Common myeloid progenitor, CD34-positive (primary cell): ENCODE data around the gene AKAP4.

Source experiments
- CTCF ChIA-PET: fragments of 350-600 bp; sonication (Branson Sonifier 250); formaldehyde crosslinking; loops from one replicate; lab custom pipeline; 2021; ENCODE audit warnings: antibody characterized with exemption; lab: Charles Lee
- POLR2A ChIA-PET: fragments of 350-600 bp; sonication (Branson Sonifier 250); formaldehyde crosslinking; loops from one replicate; lab custom pipeline; 2021; ENCODE audit warnings: antibody characterized with exemption; lab: Charles Lee
- DNase-seq, 3 donors: peaks; one replicate each; pipeline versions ENCODE4 v3.0.0 to v3.0.0-alpha.2; 2013
- H3K27ac ChIP-seq, 2 experiments: 1 replicate in 1 of 2; 2 replicates in 1 of 2; pipeline ENCODE4 v1.7.0; 2013; ENCODE audit warnings: inconsistent platforms in 2 of 2, low read length in 2 of 2, mild to moderate bottlenecking in 2 of 2, low read depth in 1 of 2, moderate library complexity in 1 of 2; ENCODE audit not compliant: severe bottlenecking in 2 of 2, insufficient read depth in 1 of 2, poor library complexity in 1 of 2
- H3K27me3 ChIP-seq, 5 experiments: replicated peaks in 2 of 5; 1 replicate in 3 of 5; 2 replicates in 2 of 5; pipeline versions ENCODE4 v1.6.1 to v1.7.0; 2013; ENCODE audit warnings: low read length in 4 of 5, mild to moderate bottlenecking in 2 of 5, moderate library complexity in 2 of 5, inconsistent platforms in 1 of 5; ENCODE audit not compliant: insufficient read depth in 5 of 5, control insufficient read depth in 4 of 5
- H3K36me3 ChIP-seq, 4 experiments: 1 replicate in 2 of 4; 2 replicates in 2 of 4; pipeline versions ENCODE4 v1.6.1 to v1.7.0; 2013; ENCODE audit warnings: low read length in 3 of 4, control low read depth in 1 of 4, mild to moderate bottlenecking in 1 of 4; ENCODE audit not compliant: control insufficient read depth in 4 of 4, insufficient read depth in 4 of 4
- H3K4me1 ChIP-seq, 4 experiments: 1 replicate in 3 of 4; 2 replicates in 1 of 4; pipeline versions ENCODE4 v1.6.1 to v1.7.1; 2013; ENCODE audit warnings: low read length in 3 of 4, mild to moderate bottlenecking in 3 of 4, control low read depth in 1 of 4, inconsistent platforms in 1 of 4, moderate library complexity in 1 of 4; ENCODE audit not compliant: control insufficient read depth in 4 of 4, insufficient read depth in 4 of 4; ENCODE audit errors: control extremely low read depth in 1 of 4
- H3K4me3 ChIP-seq, 7 experiments: 1 replicate in 4 of 7; 2 replicates in 3 of 7; pipeline versions ENCODE4 v1.5.1 to v1.7.0; 2013; ENCODE audit warnings: mild to moderate bottlenecking in 7 of 7, low read length in 6 of 7, moderate library complexity in 6 of 7, inconsistent platforms in 2 of 7, low read depth in 2 of 7, control low read depth in 1 of 7; ENCODE audit not compliant: insufficient read depth in 4 of 7, control insufficient read depth in 1 of 7; ENCODE audit errors: extremely low read depth in 1 of 7
- H3K9me3 ChIP-seq, 5 experiments: 1 replicate in 4 of 5; 2 replicates in 1 of 5; pipeline versions ENCODE4 v1.6.1 to v1.7.1; 2013; ENCODE audit warnings: low read length in 4 of 5, mild to moderate bottlenecking in 2 of 5, inconsistent platforms in 1 of 5, low read depth in 1 of 5, moderate library complexity in 1 of 5; ENCODE audit not compliant: control insufficient read depth in 4 of 5, insufficient read depth in 2 of 5; ENCODE audit errors: control extremely low read depth in 1 of 5
- WGBS: methylation state at CpG from one replicate; pipeline ENCODE4 v1.1.5; 2013; ENCODE audit not compliant: insufficient coverage; 5-methylcytosine and 5-hydroxymethylcytosine counted together

AKAP4 gene

GRCh38 chrX:50165727-50166126 lies 35.1 kb downstream of the AKAP4 start:
- no peak overlapping the region for H3K27ac ChIP-seq
- no peak for DNase-seq
- no peaks in the 10 kb centered on the region for H3K36me3 ChIP-seq
- WGBS, result 67% methylated on average over 3 of the region's 5 CpGs
- ChIA-PET CTCF (interaction anchor here (0.9 kb wide), 1 partner anchor 58 kb away, joined by 3 read pairs; no protein-coding TSS in a partner anchor), POLR2A (interaction anchor here (0.5 kb wide), 1 partner anchor 1522 kb away, joined by 4 read pairs; no protein-coding TSS in a partner anchor)
- H3K4me1 ChIP-seq, result no peaks in the 10 kb centered on the region
- H3K27me3 ChIP-seq, result no peaks in the 10 kb centered on the region
- no peaks in the 10 kb centered on the region for H3K9me3 ChIP-seq
- no peak overlapping the region for H3K4me3 ChIP-seq

GRCh38 chrX:50161127-50161526 lies 39.7 kb downstream of the AKAP4 start:
- H3K36me3 ChIP-seq, result no peaks in the 10 kb centered on the region
- DNase-seq, result no peak
- H3K27me3 ChIP-seq, result no peaks in the 10 kb centered on the region
- WGBS, result 67% methylated on average over 1 of the region's 3 CpGs
- POLR2A ChIA-PET, result no interaction called here
- H3K27ac ChIP-seq, result no peak overlapping the region
- no peaks in the 10 kb centered on the region for H3K9me3 ChIP-seq
- H3K4me1 ChIP-seq, result peaks cover 0 to 8% (median 3%) of the 10 kb centered on the region in 4 experiments
- H3K4me3 ChIP-seq, result no peak overlapping the region
- CTCF ChIA-PET, result no interaction called here

GRCh38 chrX:50158593-50158992 lies 42.2 kb downstream of the AKAP4 start:
- no peak overlapping the region for H3K27ac ChIP-seq
- no peak for DNase-seq
- POLR2A ChIA-PET, result no interaction called here
- peaks cover 0 to 4% (median 0%) of the 10 kb centered on the region in 5 experiments for H3K9me3 ChIP-seq
- H3K4me1 ChIP-seq, result peaks cover 0 to 8% (median 3%) of the 10 kb centered on the region in 4 experiments
- CTCF ChIA-PET, result no interaction called here
- H3K36me3 ChIP-seq, result no peaks in the 10 kb centered on the region
- WGBS, result no CpG with 5 or more reads among the region's 1 CpG
- no peak overlapping the region for H3K4me3 ChIP-seq
- no peaks in the 10 kb centered on the region for H3K27me3 ChIP-seq

DNA sequence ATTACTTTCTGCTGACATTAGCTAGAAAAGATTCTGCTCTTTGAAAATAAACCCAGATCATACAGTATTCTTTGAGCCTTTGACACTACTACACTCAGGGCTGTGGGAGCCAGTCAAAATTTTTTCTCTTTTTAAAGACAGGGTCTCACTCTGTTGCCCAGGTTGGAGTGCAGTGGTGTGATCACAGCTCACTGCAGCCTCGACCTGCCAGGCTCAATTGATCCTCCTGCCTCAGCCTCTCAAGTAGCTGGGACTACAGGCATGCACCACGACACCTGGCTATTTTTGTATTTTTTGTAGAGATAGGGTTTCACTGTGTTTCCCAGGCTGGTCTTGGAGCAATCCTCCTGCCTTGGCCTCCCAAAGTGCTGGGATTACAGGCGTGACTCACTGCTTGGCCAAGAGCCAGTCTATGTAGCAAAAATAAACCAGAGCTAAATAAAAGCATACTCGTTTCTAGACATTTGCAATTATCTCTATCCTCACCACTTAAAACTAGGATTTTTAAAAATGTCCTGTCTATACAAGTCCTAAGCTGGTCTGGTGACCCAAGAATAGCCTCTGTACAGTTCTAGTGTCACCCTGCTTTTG lies 43.2 kb downstream of the AKAP4 start:
- CTCF ChIA-PET, result no interaction called here
- no peak for DNase-seq
- peaks cover 0 to 4% (median 0%) of the 10 kb centered on the region in 5 experiments for H3K9me3 ChIP-seq

GRCh38 chrX:50154429-50154828 lies 46.4 kb downstream of the AKAP4 start:
- CTCF ChIA-PET, result no interaction called here
- no CpG with 5 or more reads among the region's 1 CpG for WGBS
- no peaks in the 10 kb centered on the region for H3K27me3 ChIP-seq
- H3K9me3 ChIP-seq, result peaks cover 0 to 4% (median 0%) of the 10 kb centered on the region in 5 experiments
- H3K4me3 ChIP-seq, result no peak overlapping the region
- no peak overlapping the region for H3K27ac ChIP-seq
- no peaks in the 10 kb centered on the region for H3K36me3 ChIP-seq
- POLR2A ChIA-PET, result no interaction called here
- peaks cover 0 to 8% (median 3%) of the 10 kb centered on the region in 4 experiments for H3K4me1 ChIP-seq
- no peak for DNase-seq

More for the DNA sequence above, 43.2 kb downstream of the AKAP4 start:
- no peak overlapping the region for H3K4me3 ChIP-seq
- peaks cover 0 to 8% (median 3%) of the 10 kb centered on the region in 4 experiments for H3K4me1 ChIP-seq
- H3K27ac ChIP-seq, result no peak overlapping the region
- H3K36me3 ChIP-seq, result no peaks in the 10 kb centered on the region
- 33% methylated on average over 2 of the region's 4 CpGs for WGBS
- POLR2A ChIA-PET, result no interaction called here
- H3K27me3 ChIP-seq, result no peaks in the 10 kb centered on the region

DNA sequence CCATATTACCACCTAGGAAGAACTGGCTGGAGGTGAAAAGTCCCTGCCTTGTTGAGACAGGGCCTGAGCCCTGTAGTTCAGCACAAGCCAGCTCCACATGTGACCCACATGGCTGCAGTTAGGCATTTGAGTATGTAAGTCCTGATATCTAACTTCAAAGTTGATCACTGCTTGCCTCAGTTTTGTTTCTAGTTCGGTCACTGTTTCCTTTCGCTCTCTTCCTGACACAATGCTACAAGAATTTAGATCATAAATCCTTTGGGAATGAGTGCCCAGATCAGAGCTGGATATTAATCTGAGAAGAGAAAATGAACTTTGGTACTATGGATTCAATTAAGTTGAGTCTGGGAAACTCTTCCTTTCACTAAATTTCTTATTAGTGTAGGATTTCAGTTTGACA lies 48.4 kb downstream of the AKAP4 start:
- Histone ChIP-seq H3K27me3 (no peaks in the 10 kb centered on the region), H3K4me1 (peaks cover 0 to 5% (median 0%) of the 10 kb centered on the region in 4 experiments), H3K27ac (no peak overlapping the region), H3K4me3 (no peak overlapping the region), H3K9me3 (peaks cover 0 to 4% (median 0%) of the 10 kb centered on the region in 5 experiments), H3K36me3 (no peaks in the 10 kb centered on the region)
- DNase-seq, result no peak
- ChIA-PET CTCF (no interaction called here), POLR2A (no interaction called here)
- 80% methylated on average over 2 of the region's 2 CpGs for WGBS

- no peaks in the 10 kb centered on the region for H3K9me3 ChIP-seq
- no peak overlapping the region for H3K27ac ChIP-seq
- POLR2A ChIA-PET, result no interaction called here
- no peak overlapping the region for H3K4me3 ChIP-seq
- DNase-seq, result no peak
- H3K27me3 ChIP-seq, result no peaks in the 10 kb centered on the region
- CTCF ChIA-PET, result no interaction called here
- peaks cover 0 to 10% (median 2%) of the 10 kb centered on the region in 4 experiments for H3K4me1 ChIP-seq
- 78% methylated on average over 6 of the region's 7 CpGs for WGBS
- no peaks in the 10 kb centered on the region for H3K36me3 ChIP-seq
These were observed 52.8 kb downstream of the AKAP4 start for GRCh38 chrX:50147972-50148371.
